Spleen (tissue), 11 donors: ENCODE data around the gene EPB41. TPM values are rescaled to one million over a fixed set of nuclear protein-coding genes. Genes with fewer than 3 reads are reported as not detected.
"Not testable (repeated sequence)": the region's sequence is repeated elsewhere in the genome, so short reads cannot be mapped to it uniquely, and the experiment has no call there.

Source experiments
- DNase-seq: peaks from one replicate; pipeline ENCODE4 v3.0.0-alpha.2; 2020
- H3K27ac ChIP-seq, 8 donors: fragments of 200-600 bp; sonication (generic) in 7 of 8; 1 replicate in 4 of 8; 2 replicates in 4 of 8; pipeline versions ENCODE4 v1.5.0 to v1.8.0; 2016 to 2021; ENCODE audit warnings: inconsistent platforms in 4 of 8, mild to moderate bottlenecking in 4 of 8, moderate library complexity in 1 of 8
- H3K27me3 ChIP-seq, 7 donors: fragments of 200-600 bp; sonication (generic) in 6 of 7; replicated peaks in 1 of 7; 1 replicate in 4 of 7; 2 replicates in 3 of 7; pipeline versions ENCODE4 v1.5.0 to v1.8.0; 2016 to 2021; ENCODE audit warnings: inconsistent platforms in 3 of 7, mild to moderate bottlenecking in 1 of 7
- H3K36me3 ChIP-seq, 6 donors: fragments of 200-600 bp; sonication (generic) in 5 of 6; 1 replicate in 4 of 6; 2 replicates in 2 of 6; pipeline versions ENCODE4 v1.5.0 to v1.8.0; 2016 to 2021; ENCODE audit warnings: inconsistent platforms in 2 of 6
- H3K4me1 ChIP-seq, 6 donors: fragments of 200-600 bp; sonication (generic) in 5 of 6; 1 replicate in 3 of 6; 2 replicates in 3 of 6; pipeline versions ENCODE4 v1.5.0 to v1.8.0; 2016 to 2021; ENCODE audit warnings: inconsistent platforms in 3 of 6
- H3K4me3 ChIP-seq, 8 donors: fragments of 200-600 bp; sonication (generic) in 7 of 8; 1 replicate in 4 of 8; 2 replicates in 4 of 8; pipeline versions ENCODE4 v1.5.0 to v1.8.0; 2016 to 2021; ENCODE audit warnings: inconsistent platforms in 4 of 8, mild to moderate bottlenecking in 4 of 8, moderate library complexity in 2 of 8
- H3K9me3 ChIP-seq, 8 donors: fragments of 200-600 bp; sonication (generic) in 7 of 8; 1 replicate in 4 of 8; 2 replicates in 4 of 8; pipeline versions ENCODE4 v1.5.0 to v1.8.0; 2016 to 2021; ENCODE audit warnings: inconsistent platforms in 4 of 8
- POLR2A ChIP-seq, 3 donors: fragments of 450-650 bp; IDR thresholded peaks; one replicate each; pipeline ENCODE4 v1.5.1; 2017; ENCODE audit warnings: antibody characterized with exemption in 3 of 3, mild to moderate bottlenecking in 1 of 3
- POLR2AphosphoS5 ChIP-seq, 3 donors: sonication (generic); formaldehyde crosslinking; IDR thresholded peaks; one replicate each; pipeline ENCODE4 v1.5.1; 2017; ENCODE audit warnings: antibody characterized with exemption in 3 of 3
- WGBS, 5 donors: extraction: QIAGEN DNeasy Blood & Tissue Kit in 3 of 5; methylation state at CpG; one replicate each; pipeline versions ENCODE4 v1.1.5 to v1.1.7; 2013 to 2018; 5-methylcytosine and 5-hydroxymethylcytosine counted together
- intact Hi-C: fragments of 100-400 bp; cut with DNase I; formaldehyde crosslinking; loops from one replicate; pipeline ENCODE4 v1.15.0; 2023; ENCODE audit warnings: low total_unique reads
- polyA plus RNA-seq, 3 donors: library from polyadenylated mRNA; stranded (reverse); fragments of 200-250 nt; gene quantifications; one replicate each; pipeline ENCODE4 v1.2.1, GENCODE V29; 2013
- total RNA-seq, 7 donors: library from RNA; depleted of rRNA in 3 of 7; stranded (reverse); fragments of >200 nt in 3 of 7; fragmentation: NEBNext Ultra II Directional in 4 of 7; extraction: Animal tissue kit (Norgen Biotek cat#: 25700) in 4 of 7; gene quantifications; one replicate each; pipeline versions ENCODE4 v1.1.0 to v1.2.1, GENCODE V29; 2016 to 2021
- TF ChIP-seq, protein P1 (sequence below), 11 experiments: fragments of 200-600 bp in 7 of 11; fragments of 450-650 bp in 4 of 11; sonication (generic) in 4 of 11; IDR thresholded peaks in 8 of 11; conservative IDR thresholded peaks in 3 of 11; 1 replicate in 7 of 11; 2 replicates in 4 of 11; pipeline versions ENCODE4 v1.4.0 to v1.8.0; 2016 to 2021; ENCODE audit warnings: antibody characterized with exemption in 11 of 11, inconsistent platforms in 4 of 11, mild to moderate bottlenecking in 1 of 11
- donor health status: healthy with polysubstance abuse.
- donor health status: DM: no; HTN: no; CAD: no; lungs with moderate emphysema.
- donor health status: DM: no; HTN: no; CAD: no.
- donor health status: Bipolar disorder and iron deficiency.
- donor health status: healthy.
- donor health status: DM: no; HTN: no; CAD: no.
- donor health status: DM: yes; HTN: yes; CAD: no.

The EPB41 gene
- total and polyA plus RNA-seq, 10 donors: 6.3 to 156 (median 58.8) TPM

DNA sequence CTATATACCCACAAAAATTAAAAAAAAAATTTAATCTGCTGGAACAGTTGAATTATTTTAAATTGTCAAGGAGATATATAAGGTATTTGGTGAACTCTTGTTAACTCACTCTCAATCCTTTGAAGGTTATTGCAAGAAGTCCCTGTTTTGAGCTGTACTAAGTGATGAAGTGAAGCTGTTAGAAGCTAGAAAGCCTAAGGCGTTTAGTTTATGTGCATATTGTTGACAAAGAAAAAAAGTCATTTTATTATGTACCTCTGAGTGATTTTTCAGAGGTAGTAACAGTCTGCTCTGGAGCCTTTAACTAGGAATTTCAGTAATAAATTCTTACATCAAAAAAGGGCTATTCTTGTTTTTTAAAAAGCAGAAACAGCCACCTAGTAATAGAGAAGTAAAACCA lies 149.7 kb downstream of the EPB41 start:
- WGBS, 5 donors: 86 to 98% (median 87%) methylated on average over 1 of the region's 1 CpG
- TF ChIP-seq, protein P1, sequence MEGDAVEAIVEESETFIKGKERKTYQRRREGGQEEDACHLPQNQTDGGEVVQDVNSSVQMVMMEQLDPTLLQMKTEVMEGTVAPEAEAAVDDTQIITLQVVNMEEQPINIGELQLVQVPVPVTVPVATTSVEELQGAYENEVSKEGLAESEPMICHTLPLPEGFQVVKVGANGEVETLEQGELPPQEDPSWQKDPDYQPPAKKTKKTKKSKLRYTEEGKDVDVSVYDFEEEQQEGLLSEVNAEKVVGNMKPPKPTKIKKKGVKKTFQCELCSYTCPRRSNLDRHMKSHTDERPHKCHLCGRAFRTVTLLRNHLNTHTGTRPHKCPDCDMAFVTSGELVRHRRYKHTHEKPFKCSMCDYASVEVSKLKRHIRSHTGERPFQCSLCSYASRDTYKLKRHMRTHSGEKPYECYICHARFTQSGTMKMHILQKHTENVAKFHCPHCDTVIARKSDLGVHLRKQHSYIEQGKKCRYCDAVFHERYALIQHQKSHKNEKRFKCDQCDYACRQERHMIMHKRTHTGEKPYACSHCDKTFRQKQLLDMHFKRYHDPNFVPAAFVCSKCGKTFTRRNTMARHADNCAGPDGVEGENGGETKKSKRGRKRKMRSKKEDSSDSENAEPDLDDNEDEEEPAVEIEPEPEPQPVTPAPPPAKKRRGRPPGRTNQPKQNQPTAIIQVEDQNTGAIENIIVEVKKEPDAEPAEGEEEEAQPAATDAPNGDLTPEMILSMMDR (IDR thresholded peaks at IDR 0.05 in 8 of 11, conservative IDR thresholded peaks at IDR 0.05 in 3 of 11): no peak
- TF ChIP-seq POLR2AphosphoS5 (IDR thresholded peaks at IDR 0.05) (no peak), POLR2A (IDR thresholded peaks at IDR 0.05) (no peak)
- Histone ChIP-seq H3K4me1 (no peaks in the 10 kb centered on the region), H3K27ac (no peak overlapping the region), H3K9me3 (no peaks in the 10 kb centered on the region), H3K27me3 (no peaks in the 10 kb centered on the region), H3K4me3 (no peak overlapping the region), H3K36me3 (peaks cover 0 to 86% (median 29%) of the 10 kb centered on the region in 6 donors)
- intact Hi-C loops: no loop called here
- DNase-seq: no peak

DNA sequence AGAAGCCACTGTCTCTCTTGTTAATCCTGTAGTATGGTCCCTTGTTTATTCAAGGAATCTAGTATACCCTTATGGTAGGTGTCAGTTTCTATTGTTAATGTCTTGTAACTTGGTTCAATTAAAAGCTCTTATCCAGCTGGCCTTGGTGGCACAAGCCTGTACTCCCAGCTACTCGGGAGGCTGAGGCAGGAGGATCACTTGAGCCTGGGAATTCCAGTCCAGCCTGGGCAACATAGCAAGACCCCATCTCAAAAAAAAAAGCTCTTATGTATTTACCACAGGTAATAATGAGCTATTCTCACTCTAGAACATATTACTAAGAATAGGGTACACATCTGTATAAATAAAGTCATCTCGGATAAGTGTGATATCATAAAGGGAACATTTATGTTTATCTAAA lies 162.8 kb downstream of the EPB41 start:
- 93 to 98% (median 95%) methylated on average over 2 of the region's 2 CpGs for WGBS, 5 donors
- intact Hi-C loops: no loop called here
- no peak for TF ChIP-seq POLR2A (IDR thresholded peaks at IDR 0.05)
- TF ChIP-seq POLR2AphosphoS5 (IDR thresholded peaks at IDR 0.05): no peak
- TF ChIP-seq, protein P1 (IDR thresholded peaks at IDR 0.05 in 8 of 11, conservative IDR thresholded peaks at IDR 0.05 in 3 of 11): no peak
- no peaks in the 10 kb centered on the region for H3K9me3 ChIP-seq
- no peaks in the 10 kb centered on the region for H3K4me1 ChIP-seq
- no peak overlapping the region for H3K27ac ChIP-seq
- DNase-seq: no peak
- peaks cover 0 to 73% (median 9%) of the 10 kb centered on the region in 6 donors for H3K36me3 ChIP-seq
- no peak overlapping the region for H3K4me3 ChIP-seq
- H3K27me3 ChIP-seq: no peaks in the 10 kb centered on the region

DNA sequence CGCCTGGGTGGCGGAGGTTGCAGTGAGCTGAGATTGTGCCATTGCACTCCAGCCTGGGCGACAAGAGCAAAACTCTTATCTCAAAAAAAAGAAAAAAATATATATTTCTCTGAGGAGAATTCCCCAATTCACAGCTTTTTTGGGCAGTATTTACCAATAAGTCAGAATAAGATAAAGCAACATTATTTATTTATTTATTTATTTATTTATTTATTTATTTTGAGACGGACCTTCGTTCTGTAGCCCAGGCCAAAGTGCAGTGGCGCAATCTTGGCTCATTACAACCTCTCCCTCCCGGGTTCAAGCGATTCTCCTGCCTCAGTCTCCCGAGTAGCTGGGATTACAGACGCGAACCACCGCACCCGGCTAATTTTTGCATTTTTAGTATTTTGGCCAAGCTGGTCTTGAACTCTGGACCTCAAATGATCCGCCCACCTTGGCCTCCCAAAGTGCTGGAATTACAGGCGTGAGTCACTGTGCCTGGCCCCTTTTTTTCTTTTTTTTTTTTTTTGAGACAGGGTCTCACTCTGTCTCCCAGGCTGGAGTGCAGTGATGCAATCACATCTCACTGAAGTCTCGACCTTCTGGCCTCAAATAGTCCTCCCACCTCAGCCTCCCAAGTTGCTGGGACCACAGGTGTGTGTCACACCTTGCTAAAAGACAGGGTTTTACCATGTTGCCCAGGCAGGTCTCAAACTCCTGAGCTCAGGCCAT lies 165.7 kb downstream of the EPB41 start:
- H3K4me3 ChIP-seq, H3K4me1 ChIP-seq, H3K9me3 ChIP-seq, DNase-seq, H3K27ac ChIP-seq, intact Hi-C loops, H3K27me3 ChIP-seq: not testable (repeated sequence)
- H3K36me3 ChIP-seq: peaks cover 0 to 61% (median 8%) of the 10 kb centered on the region in 6 donors
- WGBS, 5 donors: 90 to 94% (median 92%) methylated on average over 16 of the region's 16 CpGs

DNA sequence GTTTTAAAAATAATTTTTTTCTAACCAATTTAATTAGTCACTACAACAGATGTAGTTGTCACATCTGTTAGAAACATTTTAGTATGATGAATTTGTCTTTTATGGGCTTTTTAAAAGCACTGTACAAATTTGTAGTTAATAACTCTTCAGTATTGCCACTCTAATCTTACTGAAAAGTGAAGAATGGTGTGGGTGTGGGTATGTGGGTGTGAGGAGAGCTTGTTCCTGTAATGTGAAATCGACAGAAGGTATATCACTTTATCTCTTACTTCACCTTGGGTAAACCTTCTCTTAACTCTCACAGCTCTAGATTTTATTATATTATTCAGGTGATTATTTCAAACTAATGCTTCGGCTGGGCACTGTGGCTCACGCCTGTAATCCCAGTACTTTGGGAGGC lies 166.8 kb downstream of the EPB41 start:
- Histone ChIP-seq H3K4me3 (no peak overlapping the region), H3K27ac (no peak overlapping the region), H3K27me3 (no peaks in the 10 kb centered on the region), H3K4me1 (no peaks in the 10 kb centered on the region), H3K9me3 (no peaks in the 10 kb centered on the region), H3K36me3 (peaks cover 0 to 69% (median 11%) of the 10 kb centered on the region in 6 donors)
- intact Hi-C loops: no loop called here
- WGBS, 5 donors: 89 to 94% (median 91%) methylated on average over 3 of the region's 3 CpGs
- TF ChIP-seq, protein P1 (IDR thresholded peaks at IDR 0.05 in 8 of 11, conservative IDR thresholded peaks at IDR 0.05 in 3 of 11): no peak
- TF ChIP-seq POLR2A (IDR thresholded peaks at IDR 0.05): no peak
- TF ChIP-seq POLR2AphosphoS5 (IDR thresholded peaks at IDR 0.05): no peak
- no peak for DNase-seq
